ENCODE data around the gene CEP89.

CEP89 gene

DNA sequence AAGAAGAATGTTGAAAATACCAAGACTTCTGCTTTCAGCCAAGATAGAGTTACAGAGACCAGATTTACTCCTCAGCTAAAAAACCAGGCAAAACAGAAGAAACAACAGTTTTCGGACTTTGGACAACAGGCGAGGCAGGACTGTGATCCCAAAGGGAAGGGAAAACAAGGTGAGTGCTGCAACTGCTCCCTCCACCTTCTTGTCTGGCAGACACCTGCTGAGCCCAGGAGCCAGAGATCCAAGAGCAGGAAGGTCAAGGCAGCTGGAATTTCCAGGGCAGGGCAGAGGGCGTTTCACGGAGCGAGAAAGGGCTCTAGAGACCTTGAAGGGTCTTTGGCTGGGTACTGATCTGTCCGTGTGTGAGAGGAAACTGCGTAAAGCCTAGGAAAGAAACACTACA lies 69.3 kb downstream of the CEP89 start:
- Histone ChIP-seq H3K27me3 (ENCODE audit: control insufficient read depth, low read length) (no peaks in the 10 kb centered on the region), H3K9me2 (replicated peaks; ENCODE audit: control insufficient read depth, low read length) (no peaks in the 10 kb centered on the region), H3K4me3 (ENCODE audit: low read length) (no peak overlapping the region), H3K79me2 (ENCODE audit: control insufficient read depth, low read length) (no peaks in the 10 kb centered on the region), H4K20me1 (ENCODE audit: control insufficient read depth, insufficient read depth, low read depth, low read length) (no peaks in the 10 kb centered on the region), H3K27ac (ENCODE audit: low read depth, low read length) (no peak overlapping the region), H3K36me3 (ENCODE audit: control insufficient read depth, low read length) (no peaks in the 10 kb centered on the region), H3K9me3 (ENCODE audit: control insufficient read depth, insufficient read depth, low read length) (no peaks in the 10 kb centered on the region), H3K4me2 (ENCODE audit: low read length) (no peak overlapping the region), H3K4me1 (ENCODE audit: control insufficient read depth, low read length) (no peaks in the 10 kb centered on the region), H3F3A (ENCODE audit: control insufficient read depth, insufficient read depth) (no peaks in the 10 kb centered on the region)
- no peak for TF ChIP-seq EZH2phosphoT487 (IDR thresholded peaks at IDR 0.05; ENCODE audit: borderline replicate concordance, low read length)
- TF ChIP-seq, protein P1, sequence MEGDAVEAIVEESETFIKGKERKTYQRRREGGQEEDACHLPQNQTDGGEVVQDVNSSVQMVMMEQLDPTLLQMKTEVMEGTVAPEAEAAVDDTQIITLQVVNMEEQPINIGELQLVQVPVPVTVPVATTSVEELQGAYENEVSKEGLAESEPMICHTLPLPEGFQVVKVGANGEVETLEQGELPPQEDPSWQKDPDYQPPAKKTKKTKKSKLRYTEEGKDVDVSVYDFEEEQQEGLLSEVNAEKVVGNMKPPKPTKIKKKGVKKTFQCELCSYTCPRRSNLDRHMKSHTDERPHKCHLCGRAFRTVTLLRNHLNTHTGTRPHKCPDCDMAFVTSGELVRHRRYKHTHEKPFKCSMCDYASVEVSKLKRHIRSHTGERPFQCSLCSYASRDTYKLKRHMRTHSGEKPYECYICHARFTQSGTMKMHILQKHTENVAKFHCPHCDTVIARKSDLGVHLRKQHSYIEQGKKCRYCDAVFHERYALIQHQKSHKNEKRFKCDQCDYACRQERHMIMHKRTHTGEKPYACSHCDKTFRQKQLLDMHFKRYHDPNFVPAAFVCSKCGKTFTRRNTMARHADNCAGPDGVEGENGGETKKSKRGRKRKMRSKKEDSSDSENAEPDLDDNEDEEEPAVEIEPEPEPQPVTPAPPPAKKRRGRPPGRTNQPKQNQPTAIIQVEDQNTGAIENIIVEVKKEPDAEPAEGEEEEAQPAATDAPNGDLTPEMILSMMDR (IDR thresholded peaks at IDR 0.05; ENCODE audit: low read depth, low read length, poor library complexity, severe bottlenecking): no peak

DNA sequence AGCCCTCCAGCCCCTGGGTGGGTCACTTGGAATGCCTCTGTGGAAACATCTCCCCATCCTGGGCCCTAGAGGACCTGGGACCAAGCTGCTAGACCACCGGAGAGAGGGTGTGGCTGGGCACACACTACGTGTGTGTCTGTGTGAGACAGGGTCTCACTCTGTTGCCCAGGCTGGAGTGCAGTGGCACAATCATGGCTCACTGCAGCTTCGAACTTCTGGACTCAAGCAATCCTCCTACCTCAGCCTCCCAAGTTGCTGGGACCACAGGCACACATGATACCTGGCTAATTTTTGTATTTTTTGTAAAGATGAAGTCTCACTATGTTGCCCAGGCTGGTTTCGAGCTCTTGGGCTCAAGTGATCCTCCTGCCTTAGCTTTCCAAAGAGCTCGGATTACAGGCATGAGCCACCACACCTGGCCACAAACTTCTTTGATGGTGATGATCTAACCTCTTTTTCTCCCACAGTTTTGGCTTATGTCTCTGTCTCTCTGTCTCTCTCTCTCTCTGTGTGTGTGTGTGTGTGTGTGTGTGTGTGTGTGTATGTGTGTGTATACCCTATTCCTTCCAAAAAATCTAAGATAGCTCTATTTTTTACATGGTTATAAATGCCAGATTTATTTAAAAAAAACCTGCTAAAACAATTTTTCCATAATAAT lies 70.1 kb downstream of the CEP89 start:
- no peak overlapping the region for H3K4me2 ChIP-seq (ENCODE audit: low read length)
- H3K4me3 ChIP-seq (ENCODE audit: low read length): no peak overlapping the region
- H3K79me2 ChIP-seq (ENCODE audit: control insufficient read depth, low read length): no peaks in the 10 kb centered on the region
- H4K20me1 ChIP-seq (ENCODE audit: control insufficient read depth, insufficient read depth, low read depth, low read length): no peaks in the 10 kb centered on the region
- H3K9me3 ChIP-seq (ENCODE audit: control insufficient read depth, insufficient read depth, low read length): no peaks in the 10 kb centered on the region
- no peak overlapping the region for H3K27ac ChIP-seq (ENCODE audit: low read depth, low read length)
- no peaks in the 10 kb centered on the region for H3K9me2 ChIP-seq (replicated peaks; ENCODE audit: control insufficient read depth, low read length)
- no peaks in the 10 kb centered on the region for H3K36me3 ChIP-seq (ENCODE audit: control insufficient read depth, low read length)
- peaks cover 5% of the 10 kb centered on the region for H3K4me1 ChIP-seq (ENCODE audit: control insufficient read depth, low read length)
- H3F3A ChIP-seq (ENCODE audit: control insufficient read depth, insufficient read depth): no peaks in the 10 kb centered on the region
- TF ChIP-seq EZH2phosphoT487 (IDR thresholded peaks at IDR 0.05; ENCODE audit: borderline replicate concordance, low read length): no peak
- TF ChIP-seq, protein P1 (IDR thresholded peaks at IDR 0.05; ENCODE audit: low read depth, low read length, poor library complexity, severe bottlenecking): no peak
- no peaks in the 10 kb centered on the region for H3K27me3 ChIP-seq (ENCODE audit: control insufficient read depth, low read length)

DNA sequence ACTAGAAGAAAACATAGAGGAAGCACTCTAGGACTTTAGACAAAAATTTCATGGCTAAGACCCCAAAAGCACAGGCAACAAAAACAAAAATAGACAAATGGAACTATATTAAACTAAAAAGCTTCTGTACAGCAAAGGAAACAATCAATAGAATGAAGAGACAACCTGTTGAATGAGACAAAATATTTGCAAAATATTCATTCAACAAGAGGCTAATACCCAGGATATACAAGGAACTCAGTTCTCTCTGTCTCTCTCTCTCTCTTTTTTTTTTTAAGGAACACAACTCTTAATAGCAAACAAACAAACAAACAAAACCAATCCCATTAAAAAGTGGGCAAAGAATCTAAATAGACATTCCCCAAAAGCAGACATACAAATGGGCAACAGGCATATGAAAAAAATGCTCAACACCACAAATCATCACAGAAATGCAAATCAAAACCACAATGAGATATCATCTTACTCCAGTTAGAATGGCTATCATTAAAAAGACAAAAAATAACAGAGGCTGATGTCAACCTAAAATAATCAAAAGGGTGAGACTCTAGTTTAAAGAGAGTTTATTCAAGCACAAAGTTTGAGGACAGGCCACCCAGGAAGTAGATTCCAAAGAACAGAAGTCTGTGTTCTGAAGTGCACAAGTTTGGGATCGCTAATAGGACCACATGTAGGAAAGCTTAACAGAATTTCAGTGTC lies 75.1 kb downstream of the CEP89 start:
- Histone ChIP-seq H3F3A (ENCODE audit: control insufficient read depth, insufficient read depth) (no peaks in the 10 kb centered on the region), H3K27me3 (ENCODE audit: control insufficient read depth, low read length) (no peaks in the 10 kb centered on the region), H3K4me2 (ENCODE audit: low read length) (no peak overlapping the region), H3K27ac (ENCODE audit: low read depth, low read length) (no peak overlapping the region), H3K79me2 (ENCODE audit: control insufficient read depth, low read length) (no peaks in the 10 kb centered on the region), H3K36me3 (ENCODE audit: control insufficient read depth, low read length) (no peaks in the 10 kb centered on the region), H4K20me1 (ENCODE audit: control insufficient read depth, insufficient read depth, low read depth, low read length) (no peaks in the 10 kb centered on the region), H3K4me3 (ENCODE audit: low read length) (no peak overlapping the region), H3K4me1 (ENCODE audit: control insufficient read depth, low read length) (peaks cover 8% of the 10 kb centered on the region), H3K9me2 (replicated peaks; ENCODE audit: control insufficient read depth, low read length) (no peaks in the 10 kb centered on the region; the same call in 1 of the 2 replicates), H3K9me3 (ENCODE audit: control insufficient read depth, insufficient read depth, low read length) (peaks cover 3% of the 10 kb centered on the region; the same call in 1 of the 2 replicates)
- TF ChIP-seq, protein P1 (IDR thresholded peaks at IDR 0.05; ENCODE audit: low read depth, low read length, poor library complexity, severe bottlenecking): no peak
- no peak for TF ChIP-seq EZH2phosphoT487 (IDR thresholded peaks at IDR 0.05; ENCODE audit: borderline replicate concordance, low read length)

Data from DOHH2 (cell line).